ENCODE results near the gene VPS39.

- TF ChIP-seq POLR2A (IDR thresholded peaks at IDR 0.05) (no peak), CTCF (IDR thresholded peaks at IDR 0.05) (no peak)
Observed at GRCh38 chr15:42110367-42110766, 97.7 kb downstream of the VPS39 start.
